HG02840 (cell line): ENCODE data around the gene CBFA2T2.

Experiments
- ATAC-seq: cut with Tn5 transposase; IDR thresholded peaks from one replicate; pipeline ENCODE4 v1.9.1; 2021; ENCODE audit warnings: mild to moderate bottlenecking, moderate library complexity, moderate number of reproducible peaks; ENCODE audit not compliant: unreplicated experiment, low FRiP score

Gene CBFA2T2

DNA sequence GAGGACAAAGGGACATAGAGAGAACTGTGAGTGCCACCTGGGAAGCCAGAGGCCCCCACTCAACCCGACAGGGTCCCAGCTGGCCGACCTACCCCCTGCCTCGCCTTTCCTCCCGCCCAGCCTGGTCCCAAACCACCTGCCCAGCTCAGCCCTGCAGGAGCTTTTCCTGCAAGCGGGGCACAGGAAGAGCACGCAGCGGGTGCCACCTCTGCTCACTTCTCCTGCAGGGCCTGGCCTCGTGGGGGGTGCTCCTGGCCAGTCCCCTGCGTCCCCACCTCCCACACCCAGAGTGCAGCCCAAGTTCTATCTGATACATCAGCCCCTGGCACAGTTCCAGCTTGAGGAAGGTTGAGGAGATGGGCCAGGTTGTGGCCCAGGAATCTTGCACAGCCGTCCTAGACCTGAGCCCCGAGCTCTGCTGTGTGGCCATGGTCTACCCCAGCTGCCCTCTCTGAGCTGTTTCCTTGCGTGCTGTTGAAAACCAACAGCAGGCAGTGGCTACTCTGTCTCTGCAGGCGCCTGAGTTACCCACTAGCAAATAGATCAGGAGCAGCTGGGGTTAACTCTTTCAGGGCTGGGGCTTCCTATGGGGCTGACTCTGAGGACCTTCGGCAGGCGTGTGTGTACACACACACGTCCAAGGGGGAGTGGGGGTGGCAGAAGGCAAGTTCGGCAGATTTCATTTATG is 182.7 kb downstream of the CBFA2T2 start:
- ATAC-seq: no peak

- ATAC-seq: no peak
Measured at GRCh38 chr20:33673114-33673409, 183.2 kb downstream of the CBFA2T2 start.

DNA sequence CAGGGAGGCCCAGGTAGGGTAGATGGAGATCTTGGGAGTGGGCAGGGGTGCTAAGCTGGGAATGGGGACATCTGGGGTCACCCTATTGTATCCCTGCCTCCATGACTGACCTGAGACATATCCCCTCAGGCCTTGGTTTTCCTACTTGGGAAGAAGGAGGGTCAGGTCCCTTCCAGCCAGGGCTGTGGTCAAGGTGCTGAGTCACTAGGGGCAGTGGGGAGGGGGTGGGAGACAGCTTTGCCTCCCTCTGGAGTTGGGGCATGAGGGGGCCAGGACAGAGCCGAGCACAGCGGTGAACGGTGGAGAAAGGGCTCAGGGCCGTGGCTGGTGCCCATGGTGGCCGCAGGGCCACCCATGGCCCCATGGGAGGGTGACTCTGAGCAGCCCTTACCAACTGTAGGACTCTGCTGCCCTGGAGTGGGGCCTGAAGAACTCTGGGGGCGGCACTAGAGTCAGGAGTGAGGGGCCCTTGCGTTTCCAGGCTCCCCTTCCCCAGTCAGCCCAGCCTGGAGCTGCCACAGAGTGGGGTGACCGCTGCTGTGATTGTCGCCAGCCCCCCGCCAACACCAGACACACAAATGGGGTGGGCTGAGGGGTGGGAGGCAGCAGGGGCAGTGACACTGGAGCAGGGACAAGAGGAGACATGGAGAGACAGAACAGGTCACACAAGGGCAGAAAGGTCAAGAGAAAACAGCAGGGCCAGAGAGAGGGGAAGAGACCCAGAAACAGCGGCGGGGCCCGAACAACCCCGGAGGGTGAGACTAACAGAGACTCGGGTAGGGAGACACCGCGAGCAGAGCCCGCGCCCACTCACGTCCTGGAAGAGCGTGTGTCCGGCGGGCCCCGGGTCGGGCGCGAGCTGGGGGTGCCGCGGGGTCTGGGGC is 183.8 kb downstream of the CBFA2T2 start:
- no peak for ATAC-seq

- ATAC-seq: no peak
Measured at GRCh38 chr20:33674294-33675135, 184.6 kb downstream of the CBFA2T2 start, which contains the start of gene NECAB3. Gene NECAB3, minus strand, starts transcription at chr20:33674428. Its CDS starts 76 bp downstream, at chr20:33674352.

DNA sequence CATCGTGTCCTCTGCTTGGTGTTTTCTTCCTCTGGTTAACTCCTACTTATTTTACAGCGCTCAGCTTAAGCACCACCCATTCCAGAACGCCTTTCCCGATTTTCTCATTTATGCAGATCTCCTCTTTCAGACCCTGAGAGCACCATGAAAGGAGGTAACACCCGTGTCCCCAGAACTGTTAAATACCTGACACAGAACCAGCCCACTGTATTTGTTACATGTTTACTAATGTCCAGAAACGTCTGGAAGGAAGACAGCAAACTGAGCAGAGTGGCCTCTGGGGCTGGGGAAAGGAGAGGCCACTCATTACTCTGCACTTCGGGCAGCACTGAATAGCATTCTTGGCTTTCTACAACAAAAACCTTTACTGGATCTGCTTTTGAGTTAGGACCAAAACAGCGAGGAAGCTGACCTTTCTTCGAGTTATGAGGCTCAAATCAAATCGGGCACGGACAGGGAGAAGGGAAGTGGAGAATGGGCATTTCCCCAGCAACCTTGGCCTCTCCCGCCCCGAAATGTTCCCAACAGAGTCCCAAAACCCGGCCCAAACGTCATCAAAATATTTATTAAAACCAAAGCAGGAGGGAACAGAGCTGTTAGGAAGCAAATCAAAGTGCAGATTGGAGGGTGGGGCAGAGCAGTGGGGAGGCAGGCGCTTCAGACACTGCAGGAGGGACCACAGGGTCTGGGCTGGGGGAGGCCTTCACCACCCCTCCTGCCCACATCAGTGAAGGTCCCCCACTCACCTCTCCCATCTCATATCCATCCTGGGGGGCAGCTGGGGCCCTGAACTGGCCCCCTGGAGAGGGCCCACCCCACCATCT is 185.5 kb downstream of the CBFA2T2 start:
- ATAC-seq: no peak

GRCh38 chr20:33676121-33676520 is 186.2 kb downstream of the CBFA2T2 start:
- ATAC-seq: no peak

GRCh38 chr20:33676652-33677645 is 187.1 kb downstream of the CBFA2T2 start:
- no peak for ATAC-seq

- no peak for ATAC-seq
Measured at GRCh38 chr20:33677991-33678702, 188.3 kb downstream of the CBFA2T2 start.

DNA sequence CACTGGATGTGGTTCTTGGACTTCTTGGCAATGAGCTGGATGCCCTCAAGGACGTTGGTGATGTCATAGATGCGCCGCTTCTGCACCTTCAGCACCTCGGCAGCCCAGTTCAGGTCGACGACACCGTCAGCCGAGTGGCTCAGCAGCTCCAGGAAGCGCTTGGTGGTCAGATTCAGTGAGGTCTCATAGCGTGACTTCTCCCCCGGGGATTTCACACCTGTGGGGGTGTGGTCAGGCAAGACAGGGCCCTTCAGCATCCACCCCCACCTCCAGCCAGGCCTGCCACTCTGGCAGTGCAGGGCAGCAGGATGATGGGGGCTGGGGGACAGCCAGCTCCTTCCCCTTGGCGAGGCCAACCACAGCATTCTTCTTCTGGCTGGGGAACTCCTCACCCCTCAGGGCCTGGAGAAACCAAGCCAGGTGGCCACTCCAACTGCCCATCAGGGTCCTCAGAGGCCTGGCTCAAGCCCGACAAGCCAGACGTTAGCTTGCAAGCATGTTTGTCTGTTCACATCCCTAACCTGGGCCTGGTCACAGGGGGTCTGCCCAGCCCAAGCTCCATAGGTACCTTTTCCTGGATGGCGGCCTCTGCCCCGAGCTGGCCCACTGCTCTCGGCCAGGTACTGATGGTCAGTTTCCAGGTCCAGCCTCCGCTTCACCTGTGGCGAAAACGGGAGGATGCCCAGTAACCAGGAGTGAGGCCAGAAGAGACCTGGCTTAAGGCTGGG is 190.0 kb downstream of the CBFA2T2 start:
- peak; percentile 48 for ATAC-seq

DNA sequence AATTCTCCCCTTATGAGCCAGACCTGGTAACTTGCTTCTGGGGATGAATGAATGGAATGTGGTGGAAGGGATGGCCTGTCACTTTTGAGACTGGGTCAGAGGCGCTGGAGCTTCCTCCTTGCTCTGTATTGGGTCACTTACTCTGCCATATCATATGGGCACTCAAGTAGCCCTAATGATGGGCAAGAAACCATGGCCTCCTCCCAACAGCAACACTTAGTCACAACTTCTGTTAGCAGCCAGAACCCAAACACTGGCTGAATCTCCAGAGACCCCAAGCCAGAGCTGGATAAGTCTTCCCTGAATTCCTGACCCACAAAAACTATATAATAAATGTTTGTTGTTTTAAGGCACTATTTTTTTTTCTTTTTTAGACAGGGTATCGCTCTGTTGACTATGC is 190.8 kb downstream of the CBFA2T2 start:
- no peak for ATAC-seq

DNA sequence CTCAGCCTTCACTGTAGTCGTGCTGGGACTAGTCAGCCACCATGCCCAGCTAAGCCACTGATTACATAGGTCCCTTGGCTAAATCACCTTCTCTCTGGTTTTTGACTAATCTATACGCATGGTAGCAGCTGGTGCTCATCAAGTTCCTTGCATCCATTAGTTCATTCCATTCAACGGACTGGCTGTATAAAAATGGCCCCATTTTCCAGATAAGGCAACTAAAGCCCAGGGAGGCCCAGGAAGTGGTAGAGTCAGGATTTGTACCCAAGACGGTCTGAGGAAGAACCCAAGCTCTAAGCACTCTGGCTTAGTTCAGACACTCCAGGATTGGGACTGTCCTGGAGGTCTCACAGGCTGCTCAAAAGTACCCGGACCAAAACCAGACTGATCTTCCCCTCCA is 191.4 kb downstream of the CBFA2T2 start:
- no peak for ATAC-seq

DNA sequence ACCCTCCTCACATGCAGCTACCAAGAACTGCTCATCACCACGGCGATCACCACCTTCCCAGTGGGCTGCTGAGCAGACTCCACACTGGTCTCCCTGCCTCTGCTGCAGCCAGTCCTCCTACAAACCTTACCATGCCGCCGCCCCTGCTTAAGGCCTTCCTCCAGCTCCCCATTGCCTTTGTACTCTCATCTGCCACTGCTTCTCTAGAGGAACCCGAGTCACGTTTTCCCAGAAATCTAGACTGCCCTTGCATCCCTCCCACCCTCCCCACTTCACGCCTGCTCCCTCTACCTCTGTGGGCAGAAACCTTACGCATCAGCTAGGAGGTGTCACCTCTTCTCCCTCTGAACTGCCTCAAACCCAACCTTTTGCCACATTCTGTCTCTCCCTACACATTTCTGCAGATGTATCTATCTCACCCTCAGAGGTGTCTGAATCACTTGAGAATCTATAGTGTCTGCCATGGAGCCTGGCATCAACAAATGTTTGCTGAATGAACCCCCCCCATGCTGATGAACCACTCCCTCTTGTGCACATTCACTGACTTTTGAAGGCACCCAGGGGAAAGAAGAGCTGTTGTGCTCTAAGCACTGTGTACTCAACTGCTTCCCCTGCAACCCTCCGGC is 191.9 kb downstream of the CBFA2T2 start:
- ATAC-seq: no peak

DNA sequence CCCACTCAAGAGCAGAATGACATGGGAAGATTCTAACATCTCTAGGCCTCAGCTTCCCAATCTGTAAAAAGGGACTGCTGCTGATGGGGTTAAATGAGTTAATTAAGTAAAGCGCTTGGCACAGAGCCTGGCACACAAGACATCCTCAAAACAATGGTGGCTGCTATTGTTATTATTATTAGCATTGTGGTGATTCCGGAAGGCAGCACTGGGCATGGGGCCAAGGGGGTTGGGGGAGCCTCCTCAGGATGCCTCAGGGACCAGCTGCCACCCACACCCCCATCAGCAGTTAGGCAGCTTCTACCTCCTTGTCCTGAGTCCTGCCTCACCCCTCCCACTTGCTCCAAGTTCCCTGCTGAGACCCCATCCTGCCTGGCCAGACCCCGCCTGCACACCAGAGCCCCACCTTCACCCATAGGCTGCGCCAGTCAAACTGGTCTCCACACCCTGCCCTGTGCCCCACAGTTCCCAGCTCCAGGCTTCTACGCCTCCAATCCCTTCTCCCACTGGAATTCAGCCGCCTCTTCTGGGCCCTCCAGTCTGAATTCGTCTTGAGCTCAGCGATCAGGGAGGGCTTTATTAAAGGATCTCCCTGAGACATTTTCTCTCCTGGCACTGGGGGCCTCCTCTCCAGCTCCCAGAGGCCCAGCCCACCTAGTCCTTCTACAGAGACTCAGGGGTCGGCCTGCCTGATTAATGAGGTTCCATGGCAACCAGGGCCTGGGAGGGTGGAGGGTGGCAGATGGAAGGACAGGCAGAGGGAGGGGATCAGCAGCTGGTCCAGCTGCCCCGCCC is 194.8 kb downstream of the CBFA2T2 start:
- ATAC-seq: no peak

GRCh38 chr20:33685328-33686099 is 195.6 kb downstream of the CBFA2T2 start:
- peak; percentile 42 for ATAC-seq

DNA sequence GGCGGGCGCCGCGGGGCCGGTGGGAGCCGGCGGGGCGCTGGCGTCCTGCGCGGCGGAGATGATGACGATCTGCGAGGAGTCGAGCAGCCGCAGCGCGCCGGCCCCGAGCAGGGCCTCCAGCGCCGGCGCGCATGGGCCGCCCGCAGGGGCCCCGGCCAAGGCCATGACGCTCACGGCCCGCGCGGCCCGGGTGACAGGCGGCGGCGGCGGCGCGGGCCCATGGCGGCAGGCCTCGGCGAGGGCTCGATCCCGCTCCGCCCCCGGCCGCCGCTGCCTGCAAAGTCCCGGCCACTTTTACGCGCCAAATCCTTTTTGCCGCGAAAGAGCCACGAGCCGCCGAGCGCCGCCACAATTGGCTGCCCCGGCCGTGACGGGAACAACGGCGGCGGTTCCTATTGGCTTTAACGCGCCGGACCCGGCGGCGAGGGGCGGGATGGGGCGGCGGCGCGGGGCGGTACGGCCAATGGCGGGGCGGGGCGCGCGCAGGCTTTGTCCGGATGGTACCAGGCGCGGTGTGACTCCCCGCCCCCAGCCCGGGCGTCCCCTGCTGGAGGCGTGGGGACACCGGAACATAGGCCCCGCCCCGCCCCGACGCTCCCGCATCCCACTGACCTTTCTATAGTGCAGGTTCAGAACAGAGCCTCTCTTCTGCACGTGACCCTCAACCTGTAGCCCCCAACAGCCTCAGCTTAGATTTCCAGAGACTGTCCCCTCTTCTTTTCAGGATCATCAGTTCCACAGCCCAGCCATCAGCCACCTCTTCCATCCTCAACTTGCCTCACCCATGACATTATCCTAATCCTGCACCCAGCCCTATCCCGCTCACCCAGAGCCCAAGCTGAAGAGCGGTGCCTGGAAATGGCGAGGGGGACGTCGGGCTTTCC is 196.4 kb downstream of the CBFA2T2 start, which contains the start of gene E2F1:
Gene E2F1 (minus strand): TSS at position 286 of the 884 bp plus-strand sequence. CDS start 121 bp downstream, at position 165.
- peak; percentile 74 for ATAC-seq
